A204.1 (cell line): Measurements from ENCODE around the gene NAT8L.

Experiments used
- FAIRE-seq: peaks from 2 replicates; lab custom pipeline; 2012; peaks lifted over from hg19 to GRCh38; lab: Jason Lieb, UNC

NAT8L gene

DNA sequence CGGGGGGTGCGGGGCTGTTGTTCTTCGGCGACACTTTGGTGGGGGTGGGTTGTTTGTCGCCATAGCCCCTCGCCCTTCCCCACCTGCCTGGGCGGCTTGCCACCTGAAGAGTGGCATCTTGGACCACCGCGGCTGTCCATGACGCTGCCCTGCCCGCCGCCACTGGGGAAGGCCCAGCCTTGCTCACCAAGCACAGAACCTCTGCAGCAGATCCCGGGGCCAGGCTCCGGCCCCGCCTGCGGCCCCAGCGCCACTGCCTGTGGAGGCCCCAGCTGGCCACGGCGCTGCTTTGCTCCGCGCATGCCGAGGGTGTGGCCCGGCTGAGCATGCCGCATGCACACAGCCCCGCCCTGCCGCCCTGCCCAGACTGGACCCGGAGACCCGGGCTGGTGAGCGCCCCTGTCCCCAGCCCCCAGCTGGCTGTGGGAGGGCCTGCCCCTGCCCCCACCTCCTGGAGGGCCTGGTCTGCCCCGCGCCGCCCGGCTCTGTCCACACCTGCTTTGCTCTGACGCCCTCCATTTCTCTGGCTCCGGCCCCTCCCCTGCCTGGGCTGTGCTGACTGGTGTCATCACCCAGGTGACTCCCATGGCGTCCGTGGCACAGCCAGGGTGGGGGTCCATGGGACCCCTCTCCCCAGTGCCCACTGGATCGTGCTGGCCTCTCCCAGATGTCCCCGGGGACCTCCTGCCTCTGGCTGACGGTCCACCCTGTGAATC lies 5.3 kb downstream of the NAT8L start:
- FAIRE-seq, result no peak

DNA sequence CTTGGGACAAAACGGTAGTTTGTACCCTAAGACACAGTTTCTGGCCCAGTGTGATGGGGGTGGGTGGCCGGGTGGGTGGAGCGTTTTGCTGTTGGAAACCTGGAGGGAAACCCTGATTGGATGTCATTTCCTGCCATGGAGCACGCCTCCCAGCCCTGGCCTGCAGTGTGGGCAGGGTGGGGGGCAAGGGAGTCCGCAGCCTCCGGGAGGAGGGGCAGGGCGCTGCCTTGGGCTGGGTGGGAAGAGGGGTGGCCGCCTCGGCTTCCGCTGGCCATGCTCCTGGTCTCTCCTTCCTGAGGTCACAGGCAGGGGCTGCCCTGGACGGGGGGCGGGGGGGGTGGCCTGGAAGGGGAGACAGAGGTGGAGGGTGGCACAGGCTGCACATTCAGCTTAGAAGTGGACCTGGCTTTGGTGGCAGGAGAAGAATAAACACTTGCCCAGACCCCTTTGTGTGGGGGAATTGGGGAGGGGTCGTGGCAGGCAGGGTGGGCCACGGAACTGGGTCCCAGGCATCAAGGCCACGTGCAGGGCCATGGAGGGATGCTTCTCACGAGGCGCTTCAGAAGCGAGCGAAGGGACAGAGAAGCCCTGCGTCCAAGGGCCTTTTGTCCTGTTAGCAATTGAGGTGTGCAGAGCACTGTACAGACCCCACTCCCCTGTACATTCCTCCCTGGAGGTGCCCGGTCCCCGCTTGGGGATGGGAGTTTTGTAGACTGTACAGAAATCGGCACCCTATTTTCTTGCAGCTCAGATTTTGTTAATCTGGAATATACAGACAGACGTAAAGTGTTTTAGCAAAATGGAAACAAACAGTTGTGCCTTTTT lies 6.2 kb downstream of the NAT8L start:
- no peak for FAIRE-seq

DNA sequence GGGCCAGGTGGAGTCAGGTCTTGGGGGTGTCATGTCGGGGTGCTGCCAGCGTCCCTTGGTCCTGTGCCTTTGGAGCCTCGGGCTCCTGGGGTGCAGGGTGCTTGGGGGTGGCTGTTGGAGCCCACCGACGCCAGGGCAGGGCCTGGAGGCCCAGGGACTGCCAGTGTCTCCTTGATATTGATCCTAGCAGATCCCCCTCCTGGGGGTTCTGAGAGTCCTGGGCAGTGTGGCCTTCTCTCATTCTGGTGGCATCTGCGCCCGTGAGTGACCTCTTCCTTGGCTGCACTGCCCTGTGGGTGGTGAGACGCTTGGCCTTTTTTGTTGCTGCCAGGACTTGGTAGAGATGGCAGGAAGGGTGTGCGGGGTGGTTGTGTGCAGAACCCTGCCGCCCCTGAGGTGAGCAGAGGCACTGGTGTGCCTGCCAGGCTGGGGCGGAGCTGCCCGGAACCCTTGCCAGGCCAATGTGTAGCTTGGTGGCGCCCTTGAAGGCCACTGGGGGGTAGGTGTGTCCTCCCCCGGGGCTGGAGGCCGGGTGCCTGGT lies 7.0 kb downstream of the NAT8L start:
- no peak for FAIRE-seq

DNA sequence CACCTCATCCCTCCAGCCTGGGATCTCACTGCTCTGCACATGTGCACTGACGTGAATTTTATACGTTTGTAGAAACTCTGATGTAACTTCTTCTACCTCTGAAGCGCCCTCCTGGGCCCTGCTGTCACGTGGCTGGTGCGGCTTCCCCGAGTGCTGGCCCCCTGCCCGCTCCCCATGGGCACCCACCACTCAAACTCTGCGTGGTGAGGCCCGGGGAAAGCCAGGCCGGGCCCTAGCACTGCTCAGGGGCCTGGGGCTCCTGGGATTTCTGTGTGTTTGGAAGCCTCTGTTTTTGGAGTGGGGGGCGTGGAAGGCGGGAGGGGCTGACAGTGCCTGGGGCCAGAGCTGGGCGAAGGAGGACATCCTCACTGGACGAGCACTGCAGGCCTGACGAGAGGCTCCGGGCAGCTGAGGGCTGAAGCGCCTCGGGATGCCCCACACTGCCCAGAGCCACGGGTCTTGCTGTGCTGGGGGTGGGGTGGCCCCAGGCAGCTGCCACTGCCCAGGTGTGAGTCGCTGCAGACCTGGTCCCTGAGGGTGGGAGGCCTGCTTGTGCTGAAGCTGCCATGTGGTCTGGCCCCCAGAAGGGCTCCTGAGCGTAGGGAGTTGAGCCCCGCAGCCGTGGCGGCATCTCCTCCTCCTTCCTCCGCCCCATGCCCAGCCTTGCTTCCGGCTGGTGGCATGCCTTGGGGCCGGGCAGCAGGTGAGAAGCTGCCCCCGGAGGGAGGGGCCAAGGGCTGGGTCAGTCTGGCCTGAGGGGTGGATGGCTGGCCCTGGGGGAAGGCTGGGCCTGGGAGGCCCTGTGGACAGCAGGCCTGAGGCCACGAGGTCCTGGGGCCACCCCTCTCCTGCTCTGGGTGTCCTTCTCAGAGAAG lies 7.7 kb downstream of the NAT8L start:
- no peak for FAIRE-seq

DNA sequence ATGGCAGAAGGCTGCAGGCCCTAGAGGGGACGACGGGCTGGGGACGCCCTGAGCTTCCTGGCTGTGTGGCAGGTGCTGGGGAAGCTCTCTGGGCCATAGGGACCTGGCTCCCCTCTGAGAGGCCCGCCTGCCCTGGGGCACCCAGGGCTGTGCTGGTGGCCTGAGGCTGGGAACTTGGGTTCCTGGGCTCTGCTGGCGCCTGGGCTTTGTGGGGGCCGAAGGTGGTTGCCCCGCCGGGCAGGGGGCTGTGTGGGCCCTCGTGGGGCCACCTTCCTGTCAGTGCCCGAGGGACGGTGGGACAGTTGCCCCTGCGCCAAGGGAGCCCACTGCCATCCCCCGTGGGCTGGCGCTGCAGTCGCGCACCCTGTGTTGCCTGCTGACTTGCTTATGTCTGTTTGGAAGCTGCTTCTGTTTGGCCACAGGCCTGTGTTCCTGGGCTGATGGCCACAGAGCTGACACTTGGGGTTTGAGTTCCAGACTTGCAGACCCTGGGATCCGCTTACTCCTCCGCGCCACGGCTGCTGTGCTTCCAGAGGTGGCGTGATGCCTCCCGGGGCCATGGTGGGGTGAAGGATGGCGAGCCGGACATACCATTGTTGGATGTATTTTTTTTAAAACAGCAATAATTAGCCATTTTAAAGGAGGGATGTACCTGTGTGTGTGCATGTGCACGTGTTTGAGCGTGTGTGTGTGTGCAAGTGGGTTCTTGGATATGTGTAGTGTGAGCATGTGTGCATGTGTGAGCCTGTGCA lies 8.5 kb downstream of the NAT8L start:
- no peak for FAIRE-seq

DNA sequence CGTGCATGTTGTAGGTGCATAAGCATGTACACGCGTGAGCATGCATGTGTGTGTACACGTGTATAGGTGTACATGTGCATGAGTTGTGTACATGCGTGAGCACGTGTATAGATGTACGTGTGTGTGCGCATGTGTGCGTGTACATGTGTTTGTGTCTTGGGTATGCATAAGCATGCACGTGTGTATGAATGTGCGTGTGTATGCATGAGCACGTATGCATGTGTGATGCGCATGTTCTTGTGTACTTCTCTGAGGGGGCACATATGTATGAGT lies 9.0 kb downstream of the NAT8L start:
- FAIRE-seq, result no peak

DNA sequence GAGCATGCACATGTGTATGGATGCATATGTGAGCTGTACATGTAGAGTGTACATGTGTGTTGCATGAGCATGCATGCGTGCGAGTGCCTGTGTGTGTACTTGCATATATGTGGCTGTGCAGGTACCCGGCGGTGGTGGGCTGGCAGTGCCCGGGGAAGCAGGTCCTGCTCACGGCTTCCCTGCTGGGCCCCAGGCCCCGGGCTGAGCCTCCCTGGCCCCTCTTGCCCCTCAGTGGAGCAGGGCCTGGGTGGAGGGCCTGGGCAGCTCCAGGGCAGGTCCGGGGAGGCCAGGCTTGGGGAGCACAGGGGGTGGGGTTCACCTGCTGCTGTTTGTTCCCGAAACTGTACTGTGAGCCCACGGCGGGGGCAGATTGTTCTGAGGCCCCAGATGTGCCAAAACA lies 9.4 kb downstream of the NAT8L start:
- no peak for FAIRE-seq

DNA sequence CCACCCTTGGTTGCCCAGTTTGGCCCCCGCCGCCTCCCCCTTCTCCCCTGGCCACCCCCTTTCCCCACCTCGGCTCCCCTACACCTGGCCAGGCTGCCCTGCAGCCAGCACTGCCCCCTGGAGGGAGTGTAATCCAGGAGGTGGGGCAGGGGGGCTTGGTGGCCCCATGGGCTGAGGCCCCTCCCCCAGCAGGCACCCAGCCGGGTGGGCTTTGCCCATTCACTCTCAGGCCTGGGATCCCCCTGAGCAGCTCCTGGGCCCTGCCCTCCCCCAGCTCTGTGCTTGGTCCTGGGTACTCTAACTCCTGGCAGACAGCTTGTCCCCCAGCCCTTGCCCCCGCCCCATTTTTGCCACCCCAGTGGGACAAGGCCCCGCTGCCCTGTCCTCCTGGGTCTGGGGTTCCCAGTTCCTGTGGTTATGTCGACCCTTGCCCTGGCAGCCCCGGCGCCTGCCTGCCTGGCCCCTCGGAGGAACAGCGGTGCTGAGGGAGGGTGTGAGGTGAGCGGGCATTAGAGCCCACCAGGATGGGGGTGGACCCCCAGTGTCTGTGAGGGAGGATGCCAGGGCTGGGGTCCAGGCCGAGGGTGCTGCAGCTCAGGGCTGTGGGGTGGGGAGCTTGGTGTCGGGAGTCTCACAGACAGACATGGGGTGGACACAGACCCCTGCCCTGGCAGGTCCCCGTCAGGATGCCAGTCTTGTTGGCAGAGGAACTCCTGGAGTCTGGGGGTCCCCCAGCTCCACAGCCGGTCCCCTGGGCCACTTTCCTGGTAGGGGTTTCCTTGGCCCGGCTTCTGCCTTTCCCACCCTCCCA lies 10.2 kb downstream of the NAT8L start:
- FAIRE-seq, result no peak

DNA sequence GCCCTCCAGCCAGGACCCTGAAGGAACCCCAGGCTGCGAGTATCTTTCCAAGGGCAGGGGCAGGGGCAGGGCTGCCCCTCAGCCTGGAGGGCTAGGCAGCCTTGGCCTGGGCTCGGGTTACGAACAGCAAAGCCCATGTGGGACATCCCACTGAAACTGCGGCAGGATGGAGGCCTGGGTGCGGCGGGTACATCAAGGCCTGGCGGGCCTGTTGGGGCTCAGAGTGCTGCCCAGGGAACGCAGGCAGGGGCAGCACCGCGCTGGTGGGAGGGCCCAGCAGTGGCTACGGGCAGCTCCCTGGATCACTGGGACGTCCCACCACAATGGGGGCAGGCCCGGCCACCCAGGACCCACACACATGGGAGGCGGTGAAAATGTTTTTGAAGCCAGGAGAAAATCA lies 10.9 kb downstream of the NAT8L start:
- FAIRE-seq, result no peak

DNA sequence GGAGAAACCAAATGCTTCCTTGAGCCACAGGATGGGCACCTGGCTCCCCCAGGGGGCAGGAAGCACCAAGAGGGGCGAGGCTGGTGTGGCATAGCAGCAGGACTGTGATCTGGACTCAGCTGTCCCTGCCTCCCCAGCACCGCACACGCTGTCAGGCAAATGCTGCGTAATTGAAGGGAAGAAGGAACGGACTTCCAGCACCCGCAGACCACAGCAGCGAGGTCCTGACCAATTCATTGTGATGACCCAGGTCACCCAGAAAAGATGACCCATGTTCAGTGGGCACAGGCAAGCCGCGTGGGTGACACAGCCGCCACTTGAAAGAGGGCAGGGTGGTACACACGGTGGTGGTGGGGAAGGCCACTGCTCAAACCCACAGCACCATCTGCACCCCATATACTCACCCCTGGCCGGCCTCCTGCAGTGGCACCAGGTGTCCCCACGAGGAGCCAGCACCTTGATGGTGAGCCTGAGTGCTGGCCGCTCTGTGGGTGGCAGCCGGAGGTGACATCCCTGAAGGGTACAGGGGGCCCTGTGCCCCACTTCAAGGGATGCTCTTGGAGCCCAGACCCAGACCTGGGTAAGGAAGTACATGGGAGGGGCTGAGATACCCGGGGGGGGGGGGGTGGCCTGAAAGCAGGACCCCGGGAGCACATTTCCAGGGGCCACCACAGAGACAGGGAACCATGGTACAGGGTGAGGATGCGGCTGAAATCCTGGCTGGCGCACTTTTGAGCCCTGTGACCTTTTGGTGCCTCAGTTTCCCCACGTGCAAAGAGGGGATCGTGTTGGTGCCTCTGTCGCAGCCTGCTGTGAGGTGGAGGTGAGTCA lies 11.5 kb downstream of the NAT8L start:
- no peak for FAIRE-seq

DNA sequence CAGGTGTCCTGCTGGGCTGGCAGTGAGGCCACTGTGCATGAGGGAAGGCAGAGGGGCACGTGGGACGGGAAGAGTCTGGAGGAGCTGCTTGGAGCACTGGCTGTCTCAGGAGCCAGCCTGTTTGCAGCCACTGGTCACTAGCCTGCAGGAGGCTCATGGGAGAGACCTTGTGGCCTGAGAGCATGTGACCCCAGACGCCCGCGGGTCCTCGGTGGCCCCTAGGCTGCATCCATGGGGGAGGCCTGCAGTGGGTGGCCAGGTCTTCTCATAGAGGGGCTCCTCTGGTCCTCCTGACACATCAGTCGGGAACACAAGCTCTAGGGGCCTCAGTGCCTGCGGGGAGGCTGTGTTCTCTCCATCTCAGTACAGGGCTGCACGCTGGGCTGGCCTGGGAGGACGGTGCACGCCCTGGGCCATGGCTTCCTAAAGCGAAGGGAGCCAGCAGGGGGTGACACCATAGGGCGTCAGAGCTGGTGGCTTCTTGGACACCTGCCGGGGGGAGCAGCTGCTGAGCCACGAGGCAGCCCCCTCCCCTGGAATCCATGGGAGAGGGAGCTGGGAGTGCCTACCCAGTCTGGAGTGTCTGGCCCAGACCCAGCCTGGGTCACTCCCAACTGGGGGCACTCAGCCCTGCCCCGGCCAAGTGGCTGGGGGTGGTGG lies 12.3 kb downstream of the NAT8L start:
- no peak for FAIRE-seq

DNA sequence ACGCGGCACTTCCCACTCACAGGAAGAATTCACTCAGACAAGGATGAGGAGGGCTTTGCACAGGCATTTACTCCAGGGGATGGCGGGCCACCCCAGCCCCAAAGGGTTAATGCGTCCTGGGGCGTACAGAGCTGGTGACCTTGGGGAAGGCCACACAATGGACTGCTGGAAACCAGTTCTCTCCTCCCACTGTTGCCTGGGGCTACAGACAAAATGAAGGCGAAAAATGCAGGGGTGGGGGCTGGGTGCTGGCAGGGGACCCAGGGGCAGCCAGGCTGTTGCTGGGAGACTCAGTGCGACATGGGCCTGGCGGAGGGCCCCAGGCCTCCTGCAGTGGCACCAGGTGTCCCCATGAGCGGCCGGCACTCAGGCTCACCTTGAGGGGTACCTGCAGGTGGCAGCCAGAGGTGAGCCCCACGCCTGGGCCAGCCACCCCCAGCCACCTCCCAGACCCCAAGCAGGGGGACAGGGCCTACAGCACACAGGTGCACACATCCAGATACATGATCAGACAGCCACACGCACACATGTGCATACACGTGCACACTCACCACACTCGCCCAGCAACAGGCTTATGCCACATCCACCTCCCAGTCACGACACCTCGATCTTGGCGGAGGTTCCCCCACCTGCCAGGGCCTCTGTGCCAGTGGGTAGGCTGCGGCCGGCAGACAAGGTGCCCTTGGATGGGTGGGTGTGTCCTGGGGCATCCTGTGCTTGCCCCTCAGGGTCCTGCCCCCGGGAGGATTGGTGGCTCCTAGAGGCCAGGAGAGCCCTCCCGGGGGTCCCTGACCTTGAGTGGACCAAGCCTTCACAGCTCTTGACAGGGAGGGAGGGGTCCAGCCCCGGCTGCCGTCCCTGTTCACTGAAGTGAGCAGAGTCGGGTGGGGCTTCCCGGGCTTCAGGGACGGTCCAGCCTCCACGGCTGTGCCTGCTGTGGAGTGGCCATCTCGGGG lies 13.1 kb downstream of the NAT8L start:
- FAIRE-seq, result no peak

DNA sequence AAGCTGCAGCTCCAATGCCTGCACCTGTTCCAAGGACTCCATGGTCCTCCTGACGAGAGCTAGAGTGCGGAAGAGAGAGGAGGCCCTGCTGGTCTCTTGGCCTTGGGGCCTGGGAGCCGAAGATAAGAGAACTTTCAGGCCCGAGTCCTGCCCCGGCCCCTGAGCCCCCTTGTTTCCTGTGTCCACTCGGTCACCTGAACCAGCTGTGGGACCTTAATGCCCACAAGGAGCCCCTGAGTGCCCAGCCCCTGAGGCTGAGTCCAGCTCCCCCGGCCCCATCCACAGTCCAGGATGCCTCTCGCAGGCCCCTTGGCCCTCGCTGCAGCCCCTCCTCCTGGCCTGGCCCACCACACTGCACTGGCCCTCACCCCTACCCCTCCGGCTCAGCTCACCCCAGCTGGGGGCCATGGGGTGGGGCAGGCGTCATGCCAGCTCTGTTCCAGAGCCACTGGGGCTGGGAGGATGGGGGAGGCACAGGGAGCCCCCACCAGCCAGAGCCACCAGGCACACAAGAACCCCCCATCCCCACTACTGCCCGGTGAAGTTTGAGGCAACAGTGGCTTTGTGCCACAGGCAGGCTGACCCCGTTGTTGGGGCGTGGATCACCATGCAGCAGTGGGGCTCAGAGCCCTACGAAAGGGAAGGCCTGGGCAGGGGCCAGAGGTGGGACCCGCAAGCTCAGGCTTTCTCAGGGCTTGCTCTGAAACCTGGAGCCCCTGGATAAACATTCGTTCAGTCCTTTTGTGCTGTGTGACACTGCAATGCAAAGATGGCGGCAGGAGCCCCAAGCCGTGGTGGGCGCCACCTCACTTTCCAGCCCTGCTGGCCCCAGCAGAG lies 14.1 kb downstream of the NAT8L start:
- no peak for FAIRE-seq

DNA sequence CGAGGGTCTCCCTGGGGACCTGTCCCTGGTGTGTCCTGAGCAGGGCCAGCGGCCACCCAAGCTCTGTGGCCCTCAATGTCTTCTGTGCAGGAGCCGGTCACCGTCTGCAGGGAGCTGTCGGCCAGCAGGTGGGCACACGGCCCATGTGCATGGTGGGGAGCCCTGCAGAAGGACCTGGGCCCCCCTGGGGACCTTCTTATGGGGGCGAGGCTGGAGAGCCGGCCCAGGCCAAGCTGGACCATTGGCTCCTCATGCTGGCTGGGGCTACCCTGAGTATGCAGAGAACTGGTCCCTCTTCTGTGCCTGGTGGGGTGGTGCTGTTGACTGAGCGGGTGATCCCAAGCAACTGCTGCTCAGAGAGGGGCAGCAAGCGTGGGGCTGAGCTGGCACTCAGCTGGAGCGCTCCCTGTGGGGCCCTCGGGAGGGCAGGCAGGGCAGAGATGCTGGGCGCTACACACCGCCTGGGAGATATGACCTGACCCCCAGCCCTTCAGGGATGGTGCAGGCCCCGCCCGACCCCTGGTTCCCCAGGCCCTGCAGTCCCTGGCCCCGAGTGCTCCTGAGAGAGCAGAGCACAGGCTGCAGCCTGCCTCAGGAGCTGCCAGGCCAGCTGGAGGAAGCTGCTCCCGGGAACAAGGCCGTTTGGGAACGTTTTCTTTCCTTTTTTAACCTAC lies 14.8 kb downstream of the NAT8L start:
- no peak for FAIRE-seq

DNA sequence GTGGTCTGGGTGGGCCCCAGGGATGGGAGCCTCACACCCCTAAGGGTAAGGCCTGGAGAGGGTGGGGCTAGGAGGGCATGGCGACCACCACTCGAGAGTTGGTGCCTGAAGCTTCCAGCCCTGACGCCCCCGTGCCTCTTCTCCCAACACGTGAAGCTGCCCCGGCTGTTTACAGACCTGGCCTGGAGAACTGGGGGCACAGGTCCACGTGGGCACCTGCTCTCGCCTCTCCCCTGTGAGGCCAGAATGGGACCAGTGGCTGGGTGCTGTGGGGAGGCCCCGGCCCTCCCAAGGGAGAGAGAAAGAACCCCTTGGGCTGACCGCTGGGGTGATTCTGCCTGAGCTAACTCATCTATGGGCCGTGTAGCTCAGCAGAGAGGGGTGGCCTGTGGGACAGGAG lies 15.5 kb downstream of the NAT8L start:
- FAIRE-seq, result no peak

DNA sequence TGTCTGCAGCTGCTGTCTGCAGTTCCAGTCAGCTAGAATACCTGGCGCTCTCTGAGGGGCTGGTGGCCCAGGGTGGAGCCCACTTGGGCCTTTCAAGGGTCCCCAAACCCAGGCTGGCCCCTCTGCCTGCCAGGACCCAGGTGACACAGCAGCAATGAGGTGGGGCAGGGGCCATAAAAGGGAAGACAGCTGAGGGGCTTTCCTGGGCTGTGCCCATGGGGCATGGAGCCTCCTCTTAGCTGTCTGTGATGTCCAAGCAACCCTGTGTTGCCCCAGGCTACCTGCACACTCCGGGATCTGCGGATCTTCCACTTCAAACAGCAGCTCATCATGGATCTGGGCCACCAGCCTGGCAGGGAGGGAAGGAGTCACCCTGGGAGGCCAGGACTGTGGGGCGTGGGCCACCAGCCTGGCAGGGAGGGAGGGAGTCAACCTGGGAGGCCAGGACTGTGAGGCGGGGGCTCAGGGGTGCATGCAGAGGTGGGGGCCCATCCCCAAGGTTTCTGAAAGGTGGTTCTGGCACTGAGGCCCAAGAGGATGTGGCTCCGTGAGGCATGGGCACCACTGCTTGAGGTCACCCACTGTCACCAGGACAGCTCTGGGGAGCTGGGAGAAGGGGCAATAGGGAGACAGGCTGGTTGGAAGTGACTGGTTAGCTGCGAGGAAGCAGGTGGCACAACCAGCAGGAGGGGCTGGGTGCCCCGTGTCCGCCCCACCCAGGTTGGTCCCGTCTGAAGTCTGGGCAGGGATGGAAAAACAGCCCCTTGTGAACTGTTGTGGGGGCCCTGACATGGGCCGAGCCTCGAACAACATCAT lies 16.3 kb downstream of the NAT8L start:
- FAIRE-seq, result no peak
